GM19324 (cell line): ENCODE results near the gene CYB561D1.

Experiments used
- ATAC-seq: cut with Tn5 transposase; IDR thresholded peaks from one replicate; pipeline ENCODE4 v1.9.1; 2021; ENCODE audit warnings: mild to moderate bottlenecking, moderate library complexity; ENCODE audit not compliant: unreplicated experiment, low FRiP score

Gene CYB561D1

GRCh38 chr1:109527098-109527811 lies 33.4 kb downstream of the CYB561D1 start:
- ATAC-seq, result no peak

GRCh38 chr1:109527846-109528695 lies 34.2 kb downstream of the CYB561D1 start:
- ATAC-seq, result no peak

GRCh38 chr1:109528712-109529111 lies 34.8 kb downstream of the CYB561D1 start:
- no peak for ATAC-seq

- no peak for ATAC-seq
These were observed 36.1 kb downstream of the CYB561D1 start for GRCh38 chr1:109529881-109530456.

- ATAC-seq, result no peak
These were observed 36.7 kb downstream of the CYB561D1 start for GRCh38 chr1:109530457-109531087.

- no peak for ATAC-seq
These were observed 37.5 kb downstream of the CYB561D1 start for GRCh38 chr1:109531380-109531779.

GRCh38 chr1:109531826-109532364 lies 38.0 kb downstream of the CYB561D1 start:
- no peak for ATAC-seq

- peak; percentile 40 for ATAC-seq
These were observed 38.7 kb downstream of the CYB561D1 start for GRCh38 chr1:109532365-109533136.

GRCh38 chr1:109534307-109534858 lies 40.5 kb downstream of the CYB561D1 start:
- ATAC-seq, result no peak

GRCh38 chr1:109535481-109535880 lies 41.6 kb downstream of the CYB561D1 start:
- ATAC-seq, result no peak

GRCh38 chr1:109535971-109536491 lies 42.1 kb downstream of the CYB561D1 start:
- ATAC-seq, result no peak

GRCh38 chr1:109537450-109538178 lies 43.7 kb downstream of the CYB561D1 start:
- no peak for ATAC-seq

GRCh38 chr1:109538827-109539555 lies 45.1 kb downstream of the CYB561D1 start:
- ATAC-seq, result no peak

- ATAC-seq, result no peak
These were observed 45.8 kb downstream of the CYB561D1 start, which contains the start of gene GPR61 for GRCh38 chr1:109539676-109540075. Gene GPR61 (plus strand): TSS chr1:109539872. CDS start chr1:109543023, 3,151 bp downstream.

- ATAC-seq, result no peak
These were observed 47.2 kb downstream of the CYB561D1 start for GRCh38 chr1:109541102-109541501.

- no peak for ATAC-seq
These were observed 48.8 kb downstream of the CYB561D1 start for GRCh38 chr1:109542657-109543056.

GRCh38 chr1:109543283-109543987 lies 49.5 kb downstream of the CYB561D1 start:
- ATAC-seq, result no peak
